Stimulated activated CD8-positive, alpha-beta memory T cell treated with anti-CD3 and anti-CD28 coated beads, Interleukin-2, amount 100 ng/mL, for 48 hours (primary cell): ENCODE measurements around the gene CTNNA3.
"Not testable (repeated sequence)": the region's sequence is repeated elsewhere in the genome, so short reads cannot be mapped to it uniquely, and the experiment has no call there.

Source experiments
- DNase-seq, 2 donors: peaks; one replicate each; pipeline ENCODE4 v3.0.0-alpha.2; 2020; ENCODE audit warnings: low read depth in 2 of 2

Gene CTNNA3

DNA sequence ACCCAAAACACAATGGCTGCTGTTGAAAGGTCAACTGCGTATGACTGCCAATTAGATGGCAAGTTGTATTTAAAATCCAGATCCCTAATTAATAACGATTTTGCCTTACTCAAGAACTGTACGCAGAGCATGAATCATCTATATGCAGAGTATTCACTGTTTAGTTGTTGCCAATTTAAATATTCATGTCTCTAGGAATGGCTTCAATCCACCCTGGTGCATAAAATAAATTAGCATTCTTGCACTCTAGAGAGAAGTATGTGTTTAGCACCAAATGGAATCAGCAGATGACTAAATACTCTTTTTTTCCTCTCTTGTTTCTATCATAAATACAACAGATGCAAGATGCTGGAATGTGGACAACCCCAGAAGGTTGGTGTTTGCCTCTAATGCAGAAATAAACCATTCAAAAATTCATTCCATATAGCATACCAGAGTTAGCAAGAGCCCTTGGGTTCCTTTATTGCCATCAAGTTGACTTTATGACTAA is 449.9 kb downstream of the CTNNA3 start:
- DNase-seq: no peak

DNA sequence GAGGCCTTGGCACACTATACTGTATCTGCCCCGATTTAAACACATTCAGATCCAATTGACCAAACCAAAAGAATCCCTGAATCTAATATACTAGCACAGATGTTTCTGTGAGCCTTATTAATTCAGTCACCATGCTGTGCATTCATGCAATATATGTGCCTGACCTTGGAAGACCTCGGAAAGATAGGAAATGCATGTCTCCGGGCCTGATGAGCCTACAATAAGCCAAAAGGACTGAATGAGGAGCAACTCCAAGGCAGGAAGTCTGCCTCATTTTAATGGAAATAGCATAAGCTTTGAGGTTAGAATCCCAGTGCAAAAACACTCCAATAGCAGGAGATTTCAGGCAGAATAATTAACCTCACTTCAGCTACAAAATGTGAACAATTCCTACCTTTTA is 453.5 kb downstream of the CTNNA3 start:
- no peak for DNase-seq

DNA sequence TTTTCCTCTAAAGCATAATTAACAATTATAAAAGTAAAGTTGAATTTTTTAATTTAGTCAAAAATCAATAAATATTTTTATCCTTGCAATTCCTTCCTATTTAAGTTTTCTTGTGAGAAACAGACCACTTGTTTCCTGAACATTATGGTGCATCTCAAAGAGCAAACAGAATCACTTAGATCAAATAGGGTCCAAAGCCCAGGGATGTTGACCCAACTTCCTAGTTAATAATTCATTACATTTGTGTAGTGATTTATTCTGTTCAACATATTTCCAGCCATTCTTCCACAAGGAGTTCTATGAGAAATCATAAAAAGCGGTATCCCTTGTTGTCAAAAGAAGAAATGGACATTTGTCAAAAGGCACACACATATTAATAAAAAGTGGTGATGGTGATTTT is 454.5 kb downstream of the CTNNA3 start:
- no peak for DNase-seq

DNA sequence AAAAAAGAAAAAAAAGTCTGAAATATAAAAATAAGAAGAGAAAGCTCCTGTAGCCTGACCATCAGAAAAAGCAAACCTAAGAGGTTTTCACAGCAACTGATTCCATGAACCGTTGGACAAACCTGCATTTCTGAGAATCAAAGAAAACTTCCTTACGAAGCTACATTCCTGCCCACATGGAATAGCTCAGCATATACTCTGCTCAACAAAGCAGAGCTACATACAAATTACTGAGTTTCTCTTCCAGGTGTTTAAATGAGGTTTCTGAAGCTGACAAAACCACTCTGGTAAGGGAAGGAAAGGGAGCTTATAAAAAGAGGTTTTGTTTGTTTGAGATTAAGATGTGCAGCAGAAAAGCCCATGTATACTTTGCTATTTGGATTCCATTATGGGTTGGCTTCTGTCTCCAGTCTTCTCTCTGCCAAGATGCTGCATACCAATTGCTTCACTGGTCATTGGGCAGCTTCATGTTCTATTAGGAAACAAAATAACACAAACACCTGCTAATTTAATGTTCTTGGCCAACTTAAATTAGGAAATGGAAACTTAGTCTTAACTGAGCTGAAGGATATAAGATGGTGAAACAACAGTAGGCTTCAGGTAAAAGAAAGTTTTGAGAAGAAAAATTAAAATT is 456.0 kb downstream of the CTNNA3 start:
- no peak for DNase-seq

DNA sequence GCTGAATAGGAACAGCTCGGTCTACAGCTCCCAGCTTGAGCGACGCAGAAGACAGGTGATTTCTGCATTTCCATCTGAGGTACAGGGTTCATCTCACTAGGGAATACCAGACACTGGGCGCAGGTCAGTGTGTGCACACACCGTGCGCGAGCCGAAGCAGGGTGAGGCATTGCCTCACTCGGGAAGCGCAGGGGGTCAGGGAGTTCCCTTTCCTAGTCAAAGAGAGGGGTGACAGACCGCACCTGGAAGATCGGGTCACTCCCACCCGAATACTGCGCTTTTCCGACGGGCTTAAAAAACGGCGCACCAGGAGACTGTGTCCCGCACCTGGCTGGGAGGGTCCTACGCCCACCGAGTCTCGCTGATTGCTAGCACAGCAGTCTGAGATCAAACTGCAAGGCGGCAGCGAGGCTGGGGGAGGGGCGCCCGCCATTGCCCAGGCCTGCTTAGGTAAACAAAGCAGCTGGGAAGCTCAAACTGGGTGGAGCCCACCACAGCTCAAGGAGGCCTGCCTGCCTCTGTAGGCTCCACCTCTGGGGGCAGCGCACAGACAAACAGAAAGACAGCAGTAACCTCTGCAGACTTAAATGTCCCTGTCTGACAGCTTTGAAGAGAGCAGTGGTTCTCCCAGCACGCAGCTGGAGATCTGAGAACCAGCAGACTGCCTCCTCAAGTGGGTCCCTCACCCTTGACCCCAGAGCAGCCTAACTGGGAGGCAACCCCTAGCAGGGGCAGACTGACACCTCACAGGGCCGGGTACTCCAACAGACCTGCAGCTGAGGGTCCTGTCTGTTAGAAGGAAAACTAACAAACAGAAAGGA is 465.1 kb downstream of the CTNNA3 start:
- not testable (repeated sequence) for DNase-seq

DNA sequence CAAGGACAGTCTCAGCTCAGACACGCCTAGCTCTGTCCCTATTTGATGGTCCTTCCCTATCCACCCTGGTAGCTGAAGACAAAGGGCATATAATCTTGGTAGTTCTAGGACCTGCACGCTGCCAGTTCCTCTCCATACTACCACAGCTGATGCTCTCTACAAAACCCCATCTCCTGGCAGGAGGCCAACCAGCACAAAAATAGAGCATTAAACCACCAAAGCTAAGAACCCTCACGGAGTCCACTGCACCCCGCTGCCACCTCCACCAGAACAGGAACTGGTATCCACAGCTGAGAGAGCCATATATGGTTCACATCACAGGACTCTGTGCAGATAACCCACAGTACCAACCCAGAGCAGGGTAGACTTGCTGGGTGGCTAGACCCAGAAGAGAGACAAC is 470.8 kb downstream of the CTNNA3 start:
- no peak for DNase-seq

DNA sequence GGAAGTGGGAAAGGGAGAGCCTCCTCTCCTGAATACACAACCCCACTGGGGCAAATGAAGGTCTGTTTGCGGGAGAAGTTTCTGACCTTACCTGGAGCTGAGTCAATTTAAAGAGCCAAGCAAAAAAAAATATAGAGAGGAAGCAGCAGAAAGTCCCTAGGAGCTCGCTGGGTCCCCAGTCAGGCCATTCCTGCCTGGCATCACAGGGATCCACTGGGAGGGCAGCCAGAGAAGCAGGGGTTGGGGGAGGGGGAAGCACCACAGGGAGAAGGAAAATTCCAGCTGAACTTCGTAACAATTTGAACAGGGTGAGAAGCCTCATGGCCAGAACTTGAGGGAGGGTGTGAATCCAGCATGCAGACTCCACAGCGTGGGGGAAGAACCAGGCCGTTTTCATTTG is 471.4 kb downstream of the CTNNA3 start:
- no peak for DNase-seq

DNA sequence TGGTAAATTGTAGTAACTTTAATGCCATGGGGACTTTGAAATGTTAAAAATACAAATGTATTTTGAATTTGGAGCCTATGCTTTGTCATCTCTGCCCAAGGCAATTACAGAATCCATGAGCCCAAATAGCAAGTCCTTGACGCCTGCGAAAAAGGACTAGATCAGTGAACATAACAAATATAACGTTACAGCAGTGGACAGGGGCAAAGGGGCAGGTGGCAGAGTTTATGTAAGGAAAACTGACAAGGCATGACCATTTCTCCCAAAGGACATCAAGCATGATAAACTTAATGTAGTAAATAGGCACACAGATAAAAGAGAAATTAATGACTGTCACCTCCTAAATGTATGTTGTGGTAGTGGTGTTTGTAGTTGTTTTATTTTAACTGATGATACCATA is 473.1 kb downstream of the CTNNA3 start:
- no peak for DNase-seq

DNA sequence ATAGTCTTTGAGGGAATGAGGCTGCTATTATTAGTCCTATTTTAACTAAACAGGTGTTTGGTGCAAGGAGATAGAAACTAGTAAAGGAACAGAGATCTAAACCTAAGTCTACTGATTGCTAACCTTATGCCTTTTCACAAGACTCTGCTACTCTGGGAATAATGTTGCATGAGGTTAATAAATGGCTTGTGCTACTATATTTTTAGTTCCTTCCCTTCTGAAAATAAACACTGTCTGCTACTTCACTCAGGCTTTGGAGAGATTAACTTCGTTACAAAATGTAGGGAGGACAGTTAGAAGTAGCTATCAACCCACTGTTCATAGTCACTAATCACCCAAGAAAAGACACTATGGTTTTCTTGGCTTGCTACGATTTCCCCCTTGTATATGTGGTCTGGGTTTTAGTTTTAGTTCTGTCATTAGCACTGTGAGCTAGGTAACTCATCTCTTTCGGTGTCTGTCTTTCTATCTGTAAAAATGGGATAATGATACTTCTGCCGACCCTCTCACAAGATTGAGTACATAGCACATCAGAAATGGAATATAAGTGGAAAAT is 474.0 kb downstream of the CTNNA3 start:
- DNase-seq: no peak

DNA sequence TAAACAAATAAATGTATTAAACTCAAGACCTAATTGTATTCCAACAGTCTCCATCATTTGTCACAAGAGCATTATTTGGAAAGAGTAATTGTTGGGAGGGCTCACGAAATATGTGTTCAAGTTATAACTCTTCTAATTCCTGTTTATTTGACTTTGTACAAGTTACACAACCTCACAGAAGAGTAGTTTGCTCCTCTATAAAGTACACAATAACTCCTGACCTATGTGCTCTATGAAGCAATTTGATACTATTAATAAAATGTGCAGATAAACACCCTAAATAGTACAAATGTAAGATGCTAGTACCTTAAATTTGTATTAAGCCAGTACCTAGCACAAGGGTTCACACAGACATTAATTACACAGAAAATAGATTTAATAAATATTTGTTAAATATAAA is 484.3 kb downstream of the CTNNA3 start:
- DNase-seq: no peak

DNA sequence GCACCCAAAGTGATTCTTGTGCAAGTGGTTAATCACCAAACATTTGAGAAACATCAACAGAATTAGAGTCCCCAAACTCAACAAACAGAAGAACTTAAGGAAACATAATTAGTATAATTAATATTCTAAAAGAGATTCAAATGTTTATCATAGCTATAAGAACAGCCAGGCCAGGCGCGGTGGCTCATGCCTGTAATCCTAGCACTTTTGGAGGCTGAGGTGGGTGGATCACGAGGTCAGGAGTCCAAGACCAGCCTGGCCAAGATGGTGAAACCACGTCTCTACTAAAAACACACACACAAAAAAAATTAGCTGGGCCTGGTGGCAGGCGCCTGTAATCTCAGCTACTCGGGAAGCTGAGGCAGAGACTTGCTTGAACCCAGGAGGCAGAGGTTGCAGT is 488.1 kb downstream of the CTNNA3 start:
- DNase-seq: not testable (repeated sequence)

DNA sequence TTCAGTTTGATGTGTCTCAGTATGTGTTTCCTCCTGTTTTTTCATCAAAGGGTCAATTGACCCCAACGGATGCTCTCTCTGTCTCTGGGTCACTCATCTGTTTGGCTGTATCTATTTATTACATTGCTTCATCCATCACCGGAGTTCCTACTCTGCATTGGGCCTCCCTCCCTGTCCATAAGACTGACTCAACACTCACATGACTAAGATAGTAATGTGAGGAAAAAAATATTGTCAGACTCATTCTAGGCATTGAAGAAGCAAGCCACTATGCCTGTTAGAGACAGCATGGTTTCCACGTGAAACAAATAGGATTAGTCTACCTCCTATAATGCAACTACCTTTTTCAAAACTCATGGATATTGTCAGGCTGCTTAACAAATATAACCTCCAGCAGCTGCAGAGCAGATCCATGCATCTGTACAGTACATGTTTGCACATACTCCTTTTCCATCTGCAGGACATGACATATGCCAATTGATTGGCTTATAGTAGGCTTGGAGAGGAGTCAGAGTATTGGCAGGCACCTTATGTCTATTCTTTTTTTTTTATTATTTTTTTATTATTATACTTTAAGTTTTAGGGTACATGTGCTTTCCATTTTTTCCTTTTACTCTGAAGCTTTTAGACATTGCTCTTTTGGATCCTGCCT is 495.0 kb downstream of the CTNNA3 start:
- no peak for DNase-seq

DNA sequence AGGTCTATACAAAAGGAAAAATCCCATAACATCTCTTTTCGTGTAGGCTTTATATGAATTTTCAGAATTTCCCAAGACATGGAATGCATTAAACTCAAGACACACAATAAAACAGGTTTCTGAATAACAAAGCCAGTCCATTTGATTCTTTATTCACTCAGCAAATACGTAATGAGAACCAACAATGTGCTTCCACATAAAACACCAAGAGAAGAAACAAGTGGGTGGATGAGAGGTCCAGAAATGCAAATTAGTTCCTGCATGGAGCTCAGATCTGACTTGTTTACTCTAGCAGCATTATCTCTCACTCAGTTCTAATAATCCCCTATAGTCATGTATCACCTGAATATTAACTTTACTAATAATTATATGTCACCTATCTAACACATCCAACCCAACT is 520.6 kb downstream of the CTNNA3 start:
- DNase-seq: no peak

DNA sequence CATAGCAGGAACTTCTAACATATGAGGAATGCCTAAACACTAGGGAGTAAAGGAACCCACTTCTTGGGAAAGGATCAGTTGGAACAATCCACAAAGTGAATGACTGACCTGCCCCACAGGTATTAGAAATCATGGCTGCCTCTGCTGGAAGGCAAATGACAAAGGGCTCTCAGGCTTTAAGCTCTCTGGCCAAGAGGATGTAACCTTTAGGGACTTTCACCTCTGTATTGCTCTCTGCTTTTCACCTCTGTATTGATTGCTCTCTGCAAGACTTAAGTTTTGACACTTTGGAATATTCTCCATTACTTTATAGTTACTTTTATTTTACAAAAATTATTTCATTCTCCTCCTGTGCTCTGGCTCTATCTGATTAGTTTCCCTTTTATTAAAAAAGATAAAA is 522.2 kb downstream of the CTNNA3 start:
- no peak for DNase-seq

DNA sequence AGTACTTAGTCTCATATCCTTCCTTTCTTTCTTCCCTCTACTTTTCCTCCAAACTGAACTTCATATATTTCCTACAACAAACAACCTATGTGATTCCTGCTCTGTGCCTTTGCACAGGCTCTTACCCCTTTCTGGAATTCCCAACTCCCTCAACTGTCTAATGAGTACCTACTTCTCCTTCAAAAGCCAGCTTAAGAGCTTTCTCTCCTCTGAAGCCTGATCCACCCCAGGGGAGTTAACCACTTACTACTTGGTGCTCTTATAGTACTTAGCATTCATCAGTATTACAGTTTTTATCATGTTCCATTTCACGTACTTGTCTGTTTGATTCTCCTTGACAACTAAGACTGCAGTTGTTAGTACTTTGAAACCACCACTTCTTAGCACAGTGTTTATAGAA is 524.0 kb downstream of the CTNNA3 start:
- DNase-seq: no peak

DNA sequence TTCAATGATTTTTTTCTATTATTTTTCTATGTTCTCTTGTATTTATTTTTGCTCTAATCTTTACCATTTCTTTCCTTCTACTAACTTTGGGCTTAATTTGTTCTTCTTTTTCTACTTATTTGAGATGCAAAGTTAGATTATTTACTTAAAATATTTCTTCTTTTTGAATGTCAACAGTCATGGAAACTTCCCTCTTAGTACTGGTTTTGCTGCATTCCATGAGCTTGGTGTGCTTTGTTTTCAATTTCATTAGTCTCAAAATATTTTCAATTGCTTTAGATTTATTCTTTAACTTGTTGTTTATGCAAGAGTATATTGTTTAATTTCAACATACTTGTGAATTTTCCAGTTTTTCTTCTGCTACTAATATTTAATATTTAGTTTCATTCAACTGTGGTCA is 539.8 kb downstream of the CTNNA3 start:
- no peak for DNase-seq

DNA sequence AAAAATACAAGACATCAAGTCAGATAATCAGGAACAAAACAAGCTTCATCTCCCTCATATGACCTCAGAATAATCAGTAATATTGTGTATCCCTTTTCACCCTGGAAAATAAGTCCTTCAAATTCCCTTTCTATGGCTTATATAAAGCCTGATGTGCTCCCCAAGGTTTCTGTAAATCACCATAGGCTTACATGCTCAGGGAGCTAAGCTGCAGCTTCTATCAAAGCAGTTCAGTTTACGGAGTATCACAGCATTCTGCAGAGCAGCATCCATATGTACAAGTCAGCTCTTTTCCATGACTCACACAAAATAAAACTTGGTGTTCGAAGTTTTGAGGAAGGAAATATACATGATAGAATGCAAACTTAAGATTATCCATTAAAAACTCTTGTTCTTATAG is 544.5 kb downstream of the CTNNA3 start:
- DNase-seq: no peak

DNA sequence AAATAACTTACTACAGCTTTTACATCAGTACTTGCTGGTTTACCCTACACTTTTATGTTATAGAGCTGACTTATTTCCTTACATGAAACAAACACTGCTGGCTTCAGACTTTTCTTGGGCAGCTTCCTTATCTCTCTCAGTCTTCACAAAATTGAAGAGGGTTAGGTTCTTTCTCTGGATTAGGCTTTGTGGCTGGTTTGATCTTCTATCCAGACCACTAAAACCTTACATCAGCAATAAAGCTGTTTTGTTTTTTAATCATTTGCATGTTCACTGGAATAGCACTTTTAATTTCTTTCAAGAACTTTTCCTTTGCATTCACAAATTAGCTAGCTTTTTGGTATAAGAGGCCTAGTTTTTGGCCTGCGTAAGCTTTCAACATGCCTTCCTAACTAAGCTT is 551.5 kb downstream of the CTNNA3 start:
- DNase-seq: no peak

DNA sequence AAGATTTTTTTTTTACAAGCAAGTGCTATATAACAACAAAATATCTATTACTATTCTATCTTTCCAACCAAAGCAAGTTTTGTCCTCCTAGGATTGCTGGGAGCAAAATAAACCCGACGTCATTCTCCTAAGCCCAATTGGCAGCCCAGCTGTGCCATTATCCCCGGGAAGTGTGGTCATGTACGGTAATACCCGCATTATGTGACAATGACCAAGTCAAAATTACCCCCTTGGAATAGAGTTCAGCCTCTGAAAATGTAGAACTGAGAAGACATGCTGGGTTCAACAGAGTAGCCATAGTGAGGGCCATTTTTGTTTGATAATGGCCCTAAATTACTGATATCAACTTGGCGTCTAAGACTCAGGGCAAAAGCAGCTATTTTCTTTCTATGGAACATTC is 554.7 kb downstream of the CTNNA3 start:
- no peak for DNase-seq

DNA sequence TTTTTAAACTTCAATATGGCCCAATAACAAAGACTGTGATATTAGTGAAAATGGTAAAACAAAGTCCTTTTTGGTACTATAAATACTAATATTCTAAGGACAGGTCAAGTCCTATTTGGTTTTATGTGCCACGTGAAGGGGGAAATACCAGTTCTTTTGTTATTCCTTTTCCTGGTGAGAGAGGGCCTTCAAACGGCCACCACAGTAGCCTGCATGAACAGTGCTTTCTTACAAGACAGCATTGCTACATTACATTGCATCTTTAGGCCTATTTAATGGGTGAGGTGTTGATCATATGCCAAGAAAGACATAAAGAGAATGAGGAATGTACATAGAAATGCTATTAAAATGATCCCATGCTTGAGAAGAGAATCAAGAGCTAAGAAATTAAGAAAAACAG is 555.4 kb downstream of the CTNNA3 start:
- no peak for DNase-seq

DNA sequence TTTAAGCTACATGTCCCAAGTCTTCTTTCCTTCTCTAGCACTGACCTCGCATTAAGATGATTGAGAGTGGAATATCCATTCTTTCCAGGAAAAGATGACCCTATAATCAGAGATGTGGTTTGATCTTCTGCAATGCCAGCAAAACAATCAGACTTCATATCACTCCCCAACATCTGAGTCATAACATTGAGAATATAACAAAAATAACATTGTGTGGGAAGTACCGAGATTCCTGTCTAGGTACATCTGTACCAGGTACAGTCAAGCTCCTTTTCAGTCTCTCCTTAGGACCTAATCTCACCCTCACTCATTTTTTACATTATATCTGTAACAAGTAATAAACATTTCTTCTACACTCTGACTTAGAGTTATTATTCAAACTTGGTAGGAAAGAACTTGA is 568.6 kb downstream of the CTNNA3 start:
- DNase-seq: no peak

DNA sequence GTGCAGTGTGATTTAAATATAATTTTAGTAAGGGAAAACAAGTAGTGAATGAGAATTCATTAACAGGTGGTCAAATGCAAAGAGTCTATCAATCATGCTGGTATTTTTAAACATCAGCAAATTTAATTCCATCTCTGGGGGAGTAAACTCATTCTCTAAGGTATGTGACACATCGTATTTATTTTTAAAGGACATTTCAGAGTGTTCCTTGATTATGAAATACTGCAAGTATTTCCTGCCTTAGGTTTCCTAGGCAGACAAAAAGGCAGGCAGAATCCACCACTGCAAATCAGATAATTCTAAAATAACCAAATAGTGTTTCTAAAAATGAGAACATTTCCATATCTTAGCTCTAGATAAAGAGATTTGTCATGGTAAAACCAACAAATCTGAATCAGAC is 576.3 kb downstream of the CTNNA3 start:
- DNase-seq: no peak

DNA sequence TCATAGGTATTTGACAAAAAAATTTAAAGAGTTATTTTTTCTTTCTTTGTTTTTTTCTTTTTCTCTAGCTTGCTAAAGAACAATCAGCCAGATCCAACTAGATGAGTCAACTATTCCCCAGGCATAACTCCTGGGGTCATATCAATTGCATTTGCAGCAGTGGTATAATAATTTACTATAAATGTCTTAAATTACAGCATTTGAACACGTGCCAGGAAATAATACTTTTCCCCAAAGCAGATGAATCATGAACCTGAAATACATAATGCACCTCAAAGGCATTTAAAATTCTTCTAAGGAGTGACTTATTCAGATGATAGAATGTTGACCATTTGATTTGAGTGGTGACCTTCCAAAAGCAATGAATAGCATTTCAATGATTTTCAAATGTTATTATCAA is 580.0 kb downstream of the CTNNA3 start:
- DNase-seq: no peak
